Activated CD4-positive, alpha-beta T cell treated with anti-CD3 and anti-CD28 coated beads, Interleukin-2, amount 10 ng/mL, durations not matched to agents 7 days and 5 days (primary cell): ENCODE data around the gene AGMO. TPM values are rescaled to one million over a fixed set of nuclear protein-coding genes. Genes with fewer than 3 reads are reported as not detected.

Source experiments
- CTCF ChIA-PET: fragments of 350-600 bp; sonication (Branson Sonifier 250); formaldehyde crosslinking; loops from one replicate; lab custom pipeline; 2021; ENCODE audit warnings: antibody characterized with exemption; lab: Charles Lee
- POLR2A ChIA-PET: fragments of 350-600 bp; sonication (Branson Sonifier 250); formaldehyde crosslinking; loops from one replicate; lab custom pipeline; 2021; ENCODE audit warnings: antibody characterized with exemption; lab: Charles Lee
- DNase-seq: peaks from one replicate; pipeline ENCODE4 v3.0.0-alpha.2; 2020
- H3K27ac Mint-ChIP-seq: one replicate; pipeline ENCODE4 v1.8.0; 2021; ENCODE audit warnings: mild to moderate bottlenecking, moderate library complexity, mixed read lengths
- H3K27me3 Mint-ChIP-seq: one replicate; pipeline ENCODE4 v1.8.0; 2021; ENCODE audit warnings: mixed read lengths
- H3K36me3 Mint-ChIP-seq: one replicate; pipeline ENCODE4 v1.8.0; 2021; ENCODE audit warnings: low read depth, mixed read lengths
- H3K4me1 Mint-ChIP-seq: one replicate; pipeline ENCODE4 v1.8.0; 2021; ENCODE audit warnings: mixed read lengths
- H3K4me3 Mint-ChIP-seq: one replicate; pipeline ENCODE4 v1.8.0; 2021; ENCODE audit warnings: mild to moderate bottlenecking, moderate library complexity, mixed read lengths
- H3K9me3 Mint-ChIP-seq: one replicate; pipeline ENCODE4 v1.8.0; 2021; ENCODE audit warnings: mixed read lengths
- total RNA-seq, 2 experiments: library from RNA; stranded (reverse); gene quantifications; one replicate each; pipeline ENCODE4 v1.2.3, GENCODE V29; 2021

AGMO gene
- total RNA-seq, 2 experiments from 2014 or later = not detected

DNA sequence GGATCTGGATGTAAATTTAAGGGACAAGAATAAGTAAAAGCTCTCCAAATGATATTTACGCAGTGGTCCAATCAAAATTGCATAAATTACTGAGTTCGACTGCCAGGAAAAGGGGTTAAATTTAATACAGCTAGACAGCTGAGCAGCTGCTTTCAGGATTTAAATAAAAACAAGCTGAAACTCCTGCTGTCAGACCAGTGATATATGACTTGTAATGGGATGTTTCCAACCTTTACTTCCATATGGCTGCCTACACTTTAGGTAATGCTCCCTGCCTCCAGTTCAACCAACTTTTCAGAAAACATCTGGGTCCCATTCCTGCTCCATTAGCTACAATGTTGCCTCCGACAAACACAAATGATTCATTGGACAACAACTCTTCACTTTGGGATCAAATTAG, 333.0 kb downstream of the AGMO start:
- Mint-ChIP-seq H3K4me1 (no peaks in the 10 kb centered on the region), H3K9me3 (peaks cover 10% of the 10 kb centered on the region), H3K27ac (no peak overlapping the region), H3K36me3 (no peaks in the 10 kb centered on the region), H3K4me3 (no peak overlapping the region), H3K27me3 (no peaks in the 10 kb centered on the region)
- DNase-seq = no peak
- POLR2A ChIA-PET = no interaction called here
- CTCF ChIA-PET = interaction anchor here (1.2 kb wide), 1 partner anchor 9 kb away, joined by 4 read pairs; no protein-coding TSS in a partner anchor

DNA sequence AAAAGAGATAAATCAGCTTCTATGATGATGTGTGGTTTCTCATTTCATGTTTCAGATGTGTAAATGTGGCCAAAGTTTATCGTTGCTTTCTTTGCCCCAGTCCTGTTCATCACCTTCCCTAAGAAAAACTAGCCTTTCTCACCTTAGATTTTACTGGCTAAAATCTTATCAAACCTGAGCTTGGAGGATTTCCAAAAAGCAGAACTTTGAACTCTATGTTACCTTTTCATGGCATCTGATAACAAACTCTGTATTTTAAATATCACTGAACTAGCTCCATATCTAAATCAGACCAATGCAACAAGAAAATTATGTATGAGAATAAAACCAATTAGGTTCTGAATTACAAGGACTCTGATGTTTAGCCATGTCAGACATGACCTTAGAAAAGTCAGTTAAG, 335.8 kb downstream of the AGMO start:
- Mint-ChIP-seq H3K27me3 (no peaks in the 10 kb centered on the region), H3K4me1 (no peaks in the 10 kb centered on the region), H3K36me3 (no peaks in the 10 kb centered on the region), H3K27ac (no peak overlapping the region), H3K4me3 (no peak overlapping the region), H3K9me3 (peaks cover 4% of the 10 kb centered on the region)
- ChIA-PET CTCF (interaction anchor here (1.4 kb wide), 1 partner anchor 11 kb away, joined by 3 read pairs; no protein-coding TSS in a partner anchor), POLR2A (no interaction called here)
- no peak for DNase-seq

DNA sequence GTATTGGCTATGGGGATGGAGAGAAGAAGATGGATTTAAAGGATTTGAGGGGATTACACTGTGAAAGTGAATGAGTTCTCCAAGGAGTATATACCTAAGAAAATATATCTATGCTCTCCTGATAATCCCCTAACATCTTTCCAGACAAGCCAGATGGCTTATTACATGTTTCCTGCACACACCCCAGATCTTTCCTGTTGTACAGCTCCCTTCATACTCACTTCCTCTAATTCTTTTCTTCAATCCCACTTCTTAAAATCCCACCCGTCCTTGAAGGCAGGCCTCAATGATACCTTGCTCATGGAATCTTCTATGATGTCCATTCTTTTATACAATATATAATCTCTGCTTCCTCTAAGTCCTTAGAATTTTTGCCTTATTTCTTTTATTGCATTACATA, 342.1 kb downstream of the AGMO start:
- POLR2A ChIA-PET = no interaction called here
- H3K27me3 Mint-ChIP-seq = no peaks in the 10 kb centered on the region
- no peak overlapping the region for H3K4me3 Mint-ChIP-seq
- no peaks in the 10 kb centered on the region for H3K9me3 Mint-ChIP-seq
- no peaks in the 10 kb centered on the region for H3K36me3 Mint-ChIP-seq
- H3K4me1 Mint-ChIP-seq = no peaks in the 10 kb centered on the region
- DNase-seq = no peak
- no peak overlapping the region for H3K27ac Mint-ChIP-seq
- CTCF ChIA-PET = interaction anchor here (1.4 kb wide), 1 partner anchor 9 kb away, joined by 4 read pairs; no protein-coding TSS in a partner anchor

DNA sequence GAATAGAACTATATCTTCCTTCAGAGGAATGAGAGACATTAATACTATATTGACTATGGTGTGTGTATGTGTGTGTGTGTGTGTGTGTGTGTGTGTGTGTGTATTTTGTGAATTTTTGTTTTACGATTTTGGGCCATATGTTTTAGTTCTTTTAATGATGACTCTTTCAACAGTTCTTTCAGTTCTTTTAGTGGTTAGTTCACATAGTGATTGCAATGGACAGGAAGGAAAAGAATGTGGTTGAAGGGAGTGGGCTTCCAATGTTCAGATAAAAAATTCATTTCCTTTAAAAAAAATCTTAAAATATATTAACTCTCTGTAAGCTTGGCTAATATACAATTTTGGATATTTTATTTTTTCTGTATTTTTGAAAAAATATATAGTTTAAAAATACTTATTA, 343.6 kb downstream of the AGMO start:
- Mint-ChIP-seq H3K27me3 (no peaks in the 10 kb centered on the region), H3K27ac (no peak overlapping the region)

GRCh38 chr7:15215616-15216015, 346.2 kb downstream of the AGMO start:
- Mint-ChIP-seq H3K9me3 (no peaks in the 10 kb centered on the region), H3K27me3 (no peaks in the 10 kb centered on the region), H3K36me3 (no peaks in the 10 kb centered on the region), H3K27ac (no peak overlapping the region), H3K4me3 (no peak overlapping the region), H3K4me1 (no peaks in the 10 kb centered on the region)
- CTCF ChIA-PET = interaction anchor here (1.3 kb wide), 1 partner anchor 10 kb away, joined by 3 read pairs; no protein-coding TSS in a partner anchor
- POLR2A ChIA-PET = no interaction called here
- DNase-seq = no peak

More for the DNA sequence above, 343.6 kb downstream of the AGMO start:
- no peaks in the 10 kb centered on the region for H3K4me1 Mint-ChIP-seq
- no peak overlapping the region for H3K4me3 Mint-ChIP-seq
- CTCF ChIA-PET = no interaction called here
- H3K36me3 Mint-ChIP-seq = no peaks in the 10 kb centered on the region
- POLR2A ChIA-PET = no interaction called here
- DNase-seq = no peak
- no peaks in the 10 kb centered on the region for H3K9me3 Mint-ChIP-seq

- H3K27ac Mint-ChIP-seq = no peak overlapping the region
- DNase-seq = no peak
- CTCF ChIA-PET = interaction anchor here (1.3 kb wide), 1 partner anchor 11 kb away, joined by 3 read pairs; no protein-coding TSS in a partner anchor
- H3K27me3 Mint-ChIP-seq = no peaks in the 10 kb centered on the region
- no peak overlapping the region for H3K4me3 Mint-ChIP-seq
- no peaks in the 10 kb centered on the region for H3K4me1 Mint-ChIP-seq
- POLR2A ChIA-PET = no interaction called here
- H3K9me3 Mint-ChIP-seq = no peaks in the 10 kb centered on the region
- no peaks in the 10 kb centered on the region for H3K36me3 Mint-ChIP-seq
Observed at GRCh38 chr7:15214976-15215375, 346.8 kb downstream of the AGMO start.

DNA sequence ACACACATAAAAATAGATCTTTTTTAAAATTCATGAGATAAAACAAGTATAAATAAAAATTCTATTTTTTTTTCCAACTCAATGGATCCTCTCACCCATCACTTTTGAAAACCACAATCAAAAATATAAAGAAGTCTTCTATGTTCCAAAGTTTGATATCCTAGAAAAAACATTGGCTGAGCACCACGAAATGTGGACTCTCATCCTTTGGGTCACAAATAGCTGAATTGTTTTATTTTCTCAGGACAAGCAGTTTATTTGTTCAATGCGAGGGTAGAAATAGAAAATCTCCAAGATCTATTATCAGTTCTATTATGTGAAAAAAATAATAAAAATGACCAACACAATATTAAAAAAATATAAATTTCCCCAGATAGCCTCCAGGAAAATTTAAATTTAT, 348.7 kb downstream of the AGMO start:
- Mint-ChIP-seq H3K4me3 (no peak overlapping the region), H3K9me3 (no peaks in the 10 kb centered on the region), H3K27ac (no peak overlapping the region), H3K36me3 (no peaks in the 10 kb centered on the region), H3K27me3 (no peaks in the 10 kb centered on the region), H3K4me1 (no peaks in the 10 kb centered on the region)
- DNase-seq = no peak
- CTCF ChIA-PET = no interaction called here
- POLR2A ChIA-PET = no interaction called here

- no peaks in the 10 kb centered on the region for H3K9me3 Mint-ChIP-seq
- H3K36me3 Mint-ChIP-seq = no peaks in the 10 kb centered on the region
- no peak overlapping the region for H3K4me3 Mint-ChIP-seq
- no peaks in the 10 kb centered on the region for H3K27me3 Mint-ChIP-seq
- H3K27ac Mint-ChIP-seq = no peak overlapping the region
- CTCF ChIA-PET = interaction anchor here (0.8 kb wide), 1 partner anchor 41 kb away, joined by 3 read pairs; no protein-coding TSS in a partner anchor
- POLR2A ChIA-PET = no interaction called here
- no peak for DNase-seq
- H3K4me1 Mint-ChIP-seq = no peaks in the 10 kb centered on the region
Observed at GRCh38 chr7:15209429-15209828, 352.4 kb downstream of the AGMO start.

GRCh38 chr7:15204421-15204820, 357.4 kb downstream of the AGMO start:
- no peaks in the 10 kb centered on the region for H3K36me3 Mint-ChIP-seq
- H3K9me3 Mint-ChIP-seq = no peaks in the 10 kb centered on the region
- no peak overlapping the region for H3K27ac Mint-ChIP-seq
- DNase-seq = no peak
- H3K4me1 Mint-ChIP-seq = no peaks in the 10 kb centered on the region
- H3K4me3 Mint-ChIP-seq = no peak overlapping the region
- no peaks in the 10 kb centered on the region for H3K27me3 Mint-ChIP-seq
- ChIA-PET POLR2A (no interaction called here), CTCF (no interaction called here)

DNA sequence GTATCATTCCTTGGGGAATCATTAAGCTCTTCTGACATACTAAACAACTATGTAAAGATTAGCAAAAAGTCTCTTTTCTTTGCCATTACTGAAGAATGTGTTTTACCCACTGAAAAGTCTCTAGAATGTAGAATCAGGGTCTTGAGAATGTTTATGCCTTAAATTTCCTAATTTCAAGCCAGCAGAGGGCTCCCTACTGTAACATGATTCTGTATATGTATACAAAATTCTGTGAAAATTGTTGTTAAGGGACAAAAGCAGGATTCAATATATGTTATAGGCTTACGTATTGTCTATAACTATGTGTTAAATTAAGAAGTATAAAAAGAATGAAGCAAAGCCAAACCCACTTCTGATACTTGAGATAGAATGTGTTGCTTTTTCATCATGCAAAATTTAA, 362.3 kb downstream of the AGMO start:
- ChIA-PET POLR2A (no interaction called here), CTCF (no interaction called here)
- no peaks in the 10 kb centered on the region for H3K4me1 Mint-ChIP-seq
- no peak for DNase-seq
- no peaks in the 10 kb centered on the region for H3K9me3 Mint-ChIP-seq
- no peaks in the 10 kb centered on the region for H3K36me3 Mint-ChIP-seq
- H3K27ac Mint-ChIP-seq = no peak overlapping the region
- H3K27me3 Mint-ChIP-seq = no peaks in the 10 kb centered on the region
- no peak overlapping the region for H3K4me3 Mint-ChIP-seq

GRCh38 chr7:15197042-15197977, 364.5 kb downstream of the AGMO start:
- no peak overlapping the region for H3K4me3 Mint-ChIP-seq
- H3K27me3 Mint-ChIP-seq = no peaks in the 10 kb centered on the region
- POLR2A ChIA-PET = no interaction called here
- H3K27ac Mint-ChIP-seq = no peak overlapping the region
- CTCF ChIA-PET = no interaction called here
- no peaks in the 10 kb centered on the region for H3K4me1 Mint-ChIP-seq
- no peak for DNase-seq
- H3K36me3 Mint-ChIP-seq = no peaks in the 10 kb centered on the region
- H3K9me3 Mint-ChIP-seq = no peaks in the 10 kb centered on the region

DNA sequence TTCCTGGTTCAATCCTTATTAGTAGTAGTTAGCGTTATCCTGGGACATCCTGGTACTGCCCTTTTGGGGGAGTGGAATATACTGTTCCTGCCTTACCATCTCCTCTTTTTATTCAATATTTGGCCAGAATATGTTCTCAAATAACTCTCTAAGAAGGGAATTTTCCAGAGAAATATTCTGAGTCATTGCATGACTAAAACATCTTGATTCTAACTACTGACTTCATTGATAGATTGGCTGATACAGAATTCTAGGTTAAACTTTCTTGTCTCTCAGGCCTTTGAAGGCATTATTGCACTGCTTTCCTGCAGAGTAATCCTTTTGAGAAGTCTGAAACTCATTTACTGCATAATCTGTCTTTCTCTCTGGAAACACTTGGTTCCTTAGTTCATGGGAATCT, 383.8 kb downstream of the AGMO start:
- no peaks in the 10 kb centered on the region for H3K4me1 Mint-ChIP-seq
- ChIA-PET CTCF (no interaction called here), POLR2A (no interaction called here)
- H3K4me3 Mint-ChIP-seq = no peak overlapping the region
- H3K27me3 Mint-ChIP-seq = no peaks in the 10 kb centered on the region
- H3K9me3 Mint-ChIP-seq = no peaks in the 10 kb centered on the region
- no peaks in the 10 kb centered on the region for H3K36me3 Mint-ChIP-seq
- H3K27ac Mint-ChIP-seq = no peak overlapping the region
- DNase-seq = no peak

DNA sequence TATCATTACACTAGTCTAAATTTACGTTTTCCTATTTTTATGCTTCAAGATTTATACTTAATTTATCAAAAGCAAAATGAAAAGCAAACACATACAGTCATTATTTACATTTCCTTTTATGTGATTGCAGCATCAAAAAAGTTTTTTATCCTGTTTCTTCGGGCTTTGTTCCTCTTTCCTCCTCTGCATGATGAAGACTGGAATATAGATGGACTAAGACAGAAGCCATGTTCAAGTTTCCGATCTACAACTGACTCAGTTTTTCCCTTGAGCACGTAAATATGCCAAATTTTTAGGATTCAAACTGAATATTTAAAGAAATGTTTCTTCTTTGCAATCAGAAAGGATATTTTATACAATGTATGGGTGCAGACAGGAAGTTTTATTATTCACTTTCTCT, 385.7 kb downstream of the AGMO start:
- no peaks in the 10 kb centered on the region for H3K36me3 Mint-ChIP-seq
- ChIA-PET POLR2A (no interaction called here), CTCF (no interaction called here)
- no peaks in the 10 kb centered on the region for H3K27me3 Mint-ChIP-seq
- no peaks in the 10 kb centered on the region for H3K4me1 Mint-ChIP-seq
- DNase-seq = no peak
- no peak overlapping the region for H3K27ac Mint-ChIP-seq
- H3K9me3 Mint-ChIP-seq = no peaks in the 10 kb centered on the region
- H3K4me3 Mint-ChIP-seq = no peak overlapping the region
